T-helper 1 cell treated with Interleukin-12 subunit alpha and Interleukin-12 subunit beta and Interleukin-4 antibody, amounts not matched to agents 30 ng/mL and 1 ng/mL, for 36 hours (primary cell): Measurements from ENCODE around the gene FGF5. TPM values are rescaled to one million over a fixed set of nuclear protein-coding genes. Genes with fewer than 3 reads are reported as not detected.
"Not testable (repeated sequence)": the region's sequence is repeated elsewhere in the genome, so short reads cannot be mapped to it uniquely, and the experiment has no call there.

ENCODE experiments used
- intact Hi-C: fragments of 100-400 bp; cut with micrococcal nuclease; formaldehyde crosslinking; loops from one replicate; pipeline ENCODE4 v1.15.1; 2024
- total RNA-seq: library from RNA; stranded (reverse); gene quantifications from 2 replicates; pipeline ENCODE4 v1.2.3, GENCODE V29; 2022

Gene FGF5
- total RNA-seq, 1 donor from 2014 or later = not detected

DNA sequence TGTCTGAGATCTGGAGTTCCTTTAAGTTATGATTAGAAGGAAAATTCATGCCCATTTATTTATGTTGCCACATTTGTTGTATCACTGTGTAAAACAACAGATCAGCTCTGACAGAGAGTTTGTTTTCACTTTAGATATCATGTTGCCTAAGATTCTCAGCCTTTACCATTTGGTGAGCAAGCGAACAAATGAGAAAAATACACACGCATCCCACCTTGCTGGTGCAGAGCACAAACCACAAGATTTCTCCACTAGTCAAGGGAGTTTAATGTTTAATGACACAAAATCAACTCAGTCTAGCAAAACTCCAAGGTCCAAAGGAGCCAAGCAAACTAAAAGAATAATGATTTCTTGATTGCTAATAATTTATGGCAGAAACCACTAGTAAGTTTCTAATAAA lies 27.7 kb downstream of the FGF5 start:
- intact Hi-C loops = no loop called here

DNA sequence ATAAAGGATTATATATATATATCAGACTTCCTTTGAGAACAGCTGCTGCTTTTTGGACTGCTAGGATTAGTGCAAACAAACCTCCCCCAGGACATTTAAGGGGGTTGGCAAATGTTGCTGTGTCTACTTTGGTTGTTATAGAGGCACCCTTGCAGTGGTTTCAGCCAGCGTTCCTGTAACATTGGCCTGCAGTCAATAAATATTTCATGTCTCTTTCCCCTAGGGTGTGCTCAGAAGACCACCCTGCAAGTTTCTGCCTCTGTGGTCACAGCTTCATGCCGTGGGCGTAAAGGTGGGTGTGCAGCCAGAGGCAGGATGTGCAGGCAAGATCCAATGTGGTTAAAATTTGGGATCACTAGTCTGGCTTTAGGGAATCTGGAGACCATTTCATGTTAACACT lies 28.9 kb downstream of the FGF5 start:
- intact Hi-C loops = no loop called here

DNA sequence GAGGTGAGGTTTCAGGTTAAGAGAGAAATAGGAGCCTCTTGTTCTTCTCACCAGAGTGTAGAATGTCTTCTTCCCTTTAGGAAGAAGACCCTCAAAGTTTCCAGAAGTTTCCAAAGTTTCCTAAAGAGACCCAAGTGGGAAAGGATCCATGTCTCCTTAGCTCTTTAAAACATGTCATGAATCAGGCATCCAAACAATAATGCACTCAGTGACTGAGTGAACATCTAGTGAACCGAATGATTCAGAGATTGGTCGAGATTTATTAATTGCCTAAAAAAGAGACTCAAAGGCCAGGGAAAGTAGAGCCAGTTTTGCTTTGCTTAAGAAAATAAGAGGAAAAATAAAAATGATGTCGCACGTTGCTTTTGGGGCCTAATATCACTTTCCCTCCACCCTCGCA lies 29.4 kb downstream of the FGF5 start:
- intact Hi-C loops = no loop called here

DNA sequence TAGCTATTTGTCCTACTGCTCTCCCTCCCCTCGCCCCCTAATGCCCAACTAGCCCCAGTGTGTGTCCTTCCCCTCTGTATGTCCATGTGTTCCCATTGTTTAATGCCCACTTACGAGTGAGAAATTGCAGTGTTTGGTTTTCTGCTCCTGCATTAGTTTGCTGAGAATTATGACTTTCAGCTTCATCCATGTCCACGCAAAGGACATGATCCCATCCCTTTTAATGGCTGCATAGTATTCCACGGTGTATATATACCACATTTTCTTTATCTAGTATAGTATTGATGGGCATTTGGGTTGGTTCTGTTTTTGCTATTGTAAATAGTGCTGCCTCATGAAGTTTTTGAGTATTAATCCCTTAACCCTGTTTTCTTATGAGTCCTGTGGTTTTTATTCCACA lies 35.4 kb downstream of the FGF5 start:
- intact Hi-C loops = no loop called here

DNA sequence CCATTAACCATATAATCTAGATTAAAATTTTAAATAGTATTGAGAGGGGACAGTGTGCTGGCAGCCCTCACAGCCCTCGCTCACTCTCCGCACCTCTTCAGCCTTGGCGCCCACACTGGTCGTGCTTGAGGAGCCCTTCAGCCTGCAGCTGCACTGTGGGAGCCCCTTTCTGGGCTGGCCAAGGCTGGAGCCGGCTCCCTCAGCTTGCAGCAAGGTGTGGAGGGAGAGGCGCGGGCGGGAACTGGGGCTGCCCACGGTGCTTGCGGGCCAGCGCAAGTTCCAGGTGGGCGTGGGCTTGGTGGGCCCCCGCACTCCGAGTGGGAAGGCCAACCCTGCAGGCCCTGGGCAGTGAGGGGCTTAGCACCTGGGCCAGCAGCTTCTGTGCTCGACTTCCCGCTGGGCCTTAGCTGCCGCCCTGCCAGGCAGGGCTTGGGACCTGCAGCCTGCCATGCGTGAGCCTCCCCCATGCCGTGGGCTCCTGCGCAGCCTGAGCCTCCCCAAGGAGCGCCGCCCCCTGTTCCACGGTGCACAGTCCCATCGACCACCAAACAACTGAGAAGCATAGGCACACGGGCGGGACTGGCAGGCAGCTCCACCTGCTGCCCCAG lies 36.3 kb downstream of the FGF5 start:
- intact Hi-C loops = no loop called here

DNA sequence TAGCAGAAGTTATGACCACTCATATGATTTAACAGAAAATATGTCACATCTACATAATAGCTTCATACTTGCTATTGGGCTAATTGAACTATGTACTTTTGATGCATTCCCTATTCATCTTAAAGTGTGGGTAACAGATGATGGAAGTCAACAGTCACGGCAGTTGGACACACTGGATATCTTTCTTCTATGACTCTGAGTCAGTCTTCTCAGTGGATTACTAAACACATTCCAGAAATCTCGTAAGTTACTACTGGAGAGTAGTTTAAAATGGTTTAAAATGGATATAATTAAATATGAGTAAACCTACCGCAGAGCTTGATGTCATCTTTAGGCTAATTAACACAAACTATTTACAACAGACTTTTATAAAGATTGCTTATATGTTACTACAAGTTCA lies 39.0 kb downstream of the FGF5 start:
- intact Hi-C loops = no loop called here

DNA sequence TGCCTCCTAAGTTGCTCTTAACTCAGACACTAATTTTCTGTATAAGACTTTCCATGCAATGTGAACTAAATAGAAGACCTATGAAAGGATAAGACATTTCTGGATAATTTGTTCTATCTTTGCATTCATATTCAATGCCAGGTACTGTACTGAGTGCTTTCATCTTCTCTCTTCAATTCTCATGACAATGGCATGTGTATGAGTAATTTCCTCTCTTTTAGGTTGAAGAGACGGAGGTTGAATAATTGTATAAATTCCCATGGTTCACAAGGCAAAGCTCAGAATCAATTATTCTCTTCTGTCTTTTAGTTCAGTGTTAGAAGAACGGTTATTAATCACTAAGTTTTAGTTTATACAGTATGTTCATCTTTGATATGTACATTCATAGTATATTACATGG lies 39.8 kb downstream of the FGF5 start:
- intact Hi-C loops = no loop called here

DNA sequence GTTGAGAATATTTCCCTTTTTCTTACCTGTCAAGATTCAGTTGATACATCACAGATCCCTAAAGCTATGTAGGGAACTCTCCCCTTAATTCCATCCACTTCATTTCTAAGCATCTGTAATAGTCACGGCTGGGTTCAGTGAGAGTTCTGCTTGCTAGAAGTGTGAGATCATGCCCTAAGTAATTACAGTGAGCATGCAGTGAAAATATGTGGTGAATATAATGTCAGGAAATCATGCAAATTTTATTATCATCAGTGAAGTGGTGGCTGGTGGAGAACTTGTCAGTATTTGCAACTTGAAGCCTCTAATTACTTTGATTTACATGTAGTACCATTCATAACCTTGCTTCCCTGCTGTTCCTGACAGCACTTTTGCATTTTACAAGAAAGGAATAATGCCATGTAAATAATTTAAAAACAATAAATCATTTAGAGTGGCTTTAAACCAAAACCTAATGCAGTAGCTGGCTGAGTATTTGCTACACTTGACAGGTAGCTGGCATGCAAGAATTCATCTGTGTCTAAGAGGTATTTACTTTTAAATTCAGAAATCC lies 40.8 kb downstream of the FGF5 start:
- intact Hi-C loops = no loop called here

DNA sequence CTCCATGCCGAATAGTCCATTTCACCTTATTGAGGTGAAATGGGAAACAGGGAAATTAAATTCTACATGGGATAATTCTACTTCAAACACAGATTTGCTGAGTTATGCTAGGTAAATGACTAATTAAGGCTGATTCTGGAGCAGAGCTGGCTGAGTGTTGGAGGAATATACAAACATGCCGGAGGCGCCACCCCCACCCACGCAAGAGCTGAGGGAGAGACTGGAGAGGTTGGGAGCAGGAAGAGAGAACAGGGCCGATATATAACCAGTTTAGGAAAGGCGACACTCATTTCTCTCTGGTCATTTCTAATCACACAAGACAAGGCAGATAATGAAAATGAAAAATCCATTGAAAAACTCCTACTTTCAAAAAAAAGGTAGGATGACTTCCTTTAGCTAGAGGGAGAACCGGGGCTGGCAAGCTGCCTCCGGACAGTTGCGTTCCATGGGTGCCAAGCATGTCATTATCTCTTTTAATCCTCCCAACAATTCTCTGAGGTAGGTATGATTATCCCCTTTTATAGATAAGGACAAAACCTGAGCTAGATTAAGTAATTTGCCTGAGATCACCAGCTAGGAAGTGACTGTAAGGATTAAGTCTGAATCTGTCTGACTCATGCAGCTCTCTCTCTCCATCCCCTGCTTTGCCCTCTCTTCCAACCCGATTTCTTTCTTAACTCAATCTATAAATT lies 41.5 kb downstream of the FGF5 start:
- intact Hi-C loops = no loop called here

DNA sequence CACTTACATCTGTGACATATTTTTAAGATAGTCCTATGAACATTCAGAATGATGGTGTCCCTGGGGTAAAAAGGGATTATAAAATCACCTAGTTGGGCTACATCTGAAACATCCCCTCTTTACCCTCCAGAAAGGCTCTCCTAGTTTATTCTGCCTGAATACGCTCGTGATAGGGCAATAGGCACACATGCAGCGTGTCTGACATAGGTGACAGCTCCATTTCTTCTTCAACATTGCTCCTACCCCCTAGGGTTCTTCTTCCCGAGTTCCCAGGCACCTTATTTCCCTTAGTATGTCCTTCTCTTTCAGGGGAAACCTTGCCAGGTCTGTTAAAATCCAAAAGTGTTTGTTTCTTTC lies 42.0 kb downstream of the FGF5 start:
- intact Hi-C loops = no loop called here

DNA sequence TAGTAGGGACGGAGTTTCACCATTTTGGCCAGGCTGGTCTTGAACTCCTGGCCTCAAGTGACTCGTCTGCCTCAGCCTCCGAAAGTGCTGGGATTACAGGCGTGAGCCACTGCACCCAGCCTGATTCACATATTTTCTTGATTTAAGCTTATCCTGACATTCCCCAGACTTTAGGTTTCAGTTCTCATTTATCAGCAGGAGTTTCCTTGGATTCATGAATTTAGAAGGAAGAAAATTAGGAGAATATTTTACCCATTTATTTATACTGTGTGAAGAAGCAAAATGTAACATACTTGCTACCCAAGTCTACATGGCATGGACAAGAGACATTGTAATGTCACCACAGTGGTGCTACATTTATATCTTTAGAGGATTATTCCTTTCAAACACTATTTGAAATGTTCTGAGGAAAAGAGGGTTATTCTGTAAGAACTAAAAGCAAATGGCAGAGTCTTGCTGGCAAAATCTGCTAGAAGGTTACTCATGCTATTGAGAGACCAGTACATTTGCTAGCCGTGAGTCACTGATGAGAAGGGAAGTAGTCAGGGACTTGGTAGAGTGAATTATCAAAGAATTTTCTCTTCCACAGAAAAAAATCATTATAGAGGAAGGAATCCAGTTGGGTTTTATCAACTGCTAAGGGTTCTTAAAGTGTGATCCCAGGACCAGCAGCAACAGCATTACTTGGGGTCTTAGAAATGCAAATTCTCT lies 43.0 kb downstream of the FGF5 start:
- intact Hi-C loops = no loop called here

DNA sequence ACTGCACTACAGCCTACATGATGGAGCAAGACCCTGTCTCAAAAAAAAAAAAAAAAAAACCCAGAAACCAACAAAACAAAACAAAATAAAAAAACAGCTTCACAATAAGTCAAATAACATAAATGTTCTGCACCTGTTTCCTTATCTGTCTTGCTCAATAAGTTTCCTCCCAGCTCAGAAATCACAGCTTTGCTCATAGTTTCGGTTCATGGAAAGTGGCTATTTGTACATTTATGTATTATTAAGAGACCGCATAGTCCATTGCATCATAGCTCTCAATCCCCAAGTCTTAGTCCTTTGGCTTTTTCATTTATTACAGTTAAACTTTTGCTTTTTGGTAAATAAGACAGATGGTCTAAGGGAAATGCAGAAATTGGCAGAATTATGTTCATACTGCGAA lies 44.7 kb downstream of the FGF5 start:
- intact Hi-C loops = no loop called here

DNA sequence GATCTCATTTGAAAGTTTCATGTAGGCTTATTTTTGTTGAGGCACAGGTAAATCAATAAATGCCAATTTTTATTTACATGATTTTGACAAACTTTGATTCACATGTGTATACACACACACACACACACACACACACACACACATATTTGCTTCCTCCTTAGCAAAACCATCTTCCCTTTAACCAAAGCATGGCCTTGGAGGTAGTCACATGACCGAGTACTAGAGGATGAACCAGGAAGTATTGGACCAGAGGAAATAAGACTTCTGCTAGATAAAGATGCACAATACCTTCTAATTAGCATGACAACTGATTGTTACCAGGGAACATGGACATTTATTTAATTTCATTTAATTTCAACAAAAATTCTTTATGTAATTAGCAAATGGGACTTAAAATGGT lies 45.7 kb downstream of the FGF5 start:
- intact Hi-C loops = no loop called here

DNA sequence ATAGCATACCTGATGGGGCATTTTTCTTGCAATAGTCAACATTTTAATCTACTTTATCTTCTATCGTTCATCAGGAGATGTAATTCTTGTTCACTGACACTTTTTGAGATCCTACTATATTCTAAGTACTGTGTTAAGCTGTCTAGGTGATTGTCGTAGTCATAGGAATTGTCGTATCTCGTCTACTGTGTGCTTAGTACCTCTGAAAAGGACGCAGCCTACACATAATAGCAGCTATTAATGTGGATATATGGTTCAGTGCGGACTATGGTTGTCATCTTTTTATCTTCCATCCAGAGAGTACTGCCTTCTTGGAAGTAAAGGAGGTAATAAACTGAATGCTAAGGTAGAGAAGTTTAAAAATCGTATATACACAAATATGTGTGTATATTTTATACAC lies 47.2 kb downstream of the FGF5 start:
- intact Hi-C loops = no loop called here

DNA sequence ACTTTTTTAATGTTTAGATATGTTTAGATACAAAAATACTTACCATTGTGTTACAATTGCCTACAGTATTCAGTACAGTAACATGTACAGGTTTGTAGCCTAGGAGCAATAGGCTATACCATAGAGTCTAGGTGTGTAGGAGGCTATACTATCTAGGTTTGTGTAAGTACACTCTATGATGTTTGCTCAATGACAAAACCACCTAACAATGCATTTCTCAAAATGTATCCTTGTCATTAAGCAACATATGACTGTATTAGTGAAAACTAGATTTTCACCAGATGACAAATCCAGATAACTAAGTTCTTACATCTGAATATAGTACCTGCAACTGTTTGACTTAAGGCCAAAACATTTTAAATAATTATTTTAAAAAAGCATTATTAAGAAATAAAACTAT lies 49.4 kb downstream of the FGF5 start:
- intact Hi-C loops = not testable (repeated sequence)

DNA sequence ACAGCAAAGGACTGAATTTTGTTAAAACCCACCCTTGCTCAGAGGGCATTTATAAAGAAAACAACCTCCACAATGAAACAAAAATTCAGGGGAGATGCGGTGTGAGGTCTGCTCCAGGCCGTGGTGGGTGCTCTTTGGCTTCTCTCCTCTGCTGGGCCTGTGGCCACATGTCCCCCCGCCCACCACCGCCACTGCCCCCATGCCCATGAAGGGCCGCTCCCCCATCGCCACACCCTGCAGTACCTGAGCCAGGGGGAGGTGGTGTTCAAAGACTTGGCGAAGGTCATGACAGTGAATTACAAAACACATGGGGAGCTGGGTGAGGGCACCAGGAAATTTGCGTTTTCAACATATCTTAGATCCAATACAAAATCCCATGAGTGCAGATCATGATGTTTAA lies 54.9 kb downstream of the FGF5 start:
- intact Hi-C loops = no loop called here

DNA sequence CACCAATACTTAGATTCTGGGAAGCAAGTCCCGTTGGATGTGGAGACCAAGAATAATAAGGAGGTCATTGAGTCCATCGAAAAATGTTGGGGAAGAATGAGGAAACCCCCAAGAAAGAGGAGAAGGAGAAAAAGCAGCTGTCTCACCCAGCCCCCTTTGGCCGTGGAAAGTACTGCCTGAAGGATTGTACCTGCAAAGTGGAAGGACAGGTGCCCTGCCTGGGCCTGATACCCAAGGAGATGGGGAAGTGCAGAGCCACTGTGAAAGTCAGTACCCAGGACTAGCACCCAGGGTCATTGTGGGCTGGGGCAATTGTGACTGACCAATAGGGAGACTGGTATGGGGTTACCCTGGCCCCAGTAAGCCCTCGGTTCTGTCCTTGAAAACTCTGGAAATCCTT lies 55.3 kb downstream of the FGF5 start:
- intact Hi-C loops = no loop called here

DNA sequence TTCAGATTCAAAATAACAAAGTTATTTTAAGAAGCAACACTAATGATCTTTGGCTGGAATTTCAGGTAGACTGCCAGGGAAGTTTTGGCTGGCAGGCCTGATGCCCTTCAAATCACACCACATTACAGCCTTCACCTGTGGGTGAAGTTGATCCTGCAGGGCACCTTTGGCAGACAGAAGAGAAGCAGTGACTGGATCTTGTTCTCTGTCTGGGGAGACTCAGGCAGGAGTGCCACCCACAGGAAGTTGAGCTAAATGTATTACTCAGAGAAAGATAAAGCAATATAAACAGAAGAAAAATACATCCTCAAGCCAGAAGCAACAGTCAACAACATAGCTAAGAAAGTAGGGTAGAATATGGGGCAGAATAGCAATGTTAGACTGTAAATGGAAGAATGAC lies 56.3 kb downstream of the FGF5 start:
- intact Hi-C loops = no loop called here

DNA sequence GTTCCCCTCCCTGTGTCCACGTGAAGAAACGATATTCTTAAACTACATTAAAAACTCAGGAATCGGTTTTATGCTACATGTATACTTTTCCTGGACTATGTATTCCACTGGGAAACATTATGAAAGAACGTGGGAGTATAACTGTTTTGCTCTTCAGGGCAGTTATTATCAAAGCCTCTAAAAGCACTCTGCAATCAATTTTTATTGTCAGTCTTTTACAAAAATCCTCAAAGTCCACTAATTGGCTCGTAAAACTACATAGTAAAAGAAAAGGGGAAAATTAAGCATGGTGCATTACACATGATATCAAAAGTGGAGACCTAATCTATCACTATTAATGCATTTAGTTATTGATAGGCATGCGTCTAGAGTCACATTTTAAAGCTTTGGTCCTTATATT lies 57.7 kb downstream of the FGF5 start:
- intact Hi-C loops = no loop called here

DNA sequence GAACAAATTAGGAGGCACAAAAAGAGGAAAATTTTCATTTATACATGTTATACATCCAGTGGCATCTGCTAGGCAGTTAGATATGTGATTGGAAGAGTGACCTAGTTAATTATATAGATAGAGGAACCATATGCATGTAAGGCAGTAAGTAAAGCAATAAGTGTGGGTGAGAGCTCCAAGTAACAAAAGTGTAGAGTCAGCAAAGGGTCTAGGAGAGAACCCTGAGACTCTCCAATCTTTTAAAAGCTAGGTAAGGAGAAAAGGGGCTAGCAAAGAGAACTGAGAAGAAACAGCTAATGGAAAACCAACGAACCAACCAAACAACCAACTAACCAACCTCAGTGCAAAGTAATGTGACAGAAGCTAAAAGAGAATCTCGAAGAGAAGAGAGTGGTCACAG lies 65.2 kb downstream of the FGF5 start:
- intact Hi-C loops = loop anchor here (10.0 kb wide), 1 partner anchor 1377 kb away; no protein-coding TSS in a partner anchor

DNA sequence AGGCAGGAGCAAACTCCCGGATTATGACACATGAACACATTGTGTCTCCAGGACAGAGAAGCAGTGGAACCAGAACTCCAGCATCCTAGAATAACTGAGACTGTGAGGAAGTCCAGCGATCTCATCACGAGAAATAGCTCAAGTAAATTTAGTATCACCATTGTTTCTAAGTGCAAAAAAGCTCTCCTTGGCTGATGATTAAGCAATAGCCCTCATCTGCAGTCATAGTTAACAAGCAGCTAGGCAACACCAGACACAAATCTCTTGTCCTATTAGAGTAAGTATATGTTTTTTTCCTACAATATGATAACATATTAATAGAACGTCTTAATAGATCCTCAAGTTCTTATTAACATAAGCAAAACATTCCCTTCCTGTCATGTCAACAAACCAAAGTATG lies 66.7 kb downstream of the FGF5 start:
- intact Hi-C loops = loop anchor here (10.0 kb wide), 1 partner anchor 1378 kb away; no protein-coding TSS in a partner anchor

DNA sequence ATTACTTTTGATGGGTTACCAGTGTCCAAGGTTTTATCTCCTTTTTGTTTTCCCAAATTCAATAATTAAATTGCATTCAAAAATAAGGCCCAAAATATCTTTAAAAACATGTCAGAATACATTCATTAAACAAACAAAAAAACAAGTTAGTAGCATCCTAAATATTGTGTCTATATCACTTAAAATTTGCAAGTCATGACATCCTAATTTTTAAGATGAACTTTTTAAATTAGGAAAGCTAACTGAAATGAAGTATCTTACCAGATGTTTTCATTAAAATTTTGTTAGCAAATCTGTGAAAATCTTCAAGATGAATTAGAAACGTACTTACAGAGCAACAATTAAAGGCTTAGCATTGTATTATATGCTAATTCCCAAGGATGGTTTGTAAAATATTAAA lies 68.1 kb downstream of the FGF5 start:
- intact Hi-C loops = loop anchor here (10.0 kb wide), 1 partner anchor 1380 kb away; no protein-coding TSS in a partner anchor

DNA sequence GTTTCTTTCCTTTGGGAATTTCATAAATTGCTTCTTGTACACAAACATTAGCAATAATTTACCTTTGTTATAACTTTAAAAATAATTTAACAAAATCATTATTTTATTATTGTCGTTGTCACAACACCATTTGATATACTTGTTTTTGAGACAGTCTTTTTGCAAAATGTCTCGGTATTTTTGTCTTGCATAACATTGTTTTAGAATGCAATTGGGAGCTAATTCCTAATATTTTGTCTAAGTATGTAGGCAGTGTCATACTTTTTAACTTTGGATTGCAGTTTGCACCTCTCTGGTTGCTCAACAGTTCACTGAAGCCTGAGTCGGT lies 68.7 kb downstream of the FGF5 start:
- intact Hi-C loops = loop anchor here (10.0 kb wide), 1 partner anchor 1380 kb away; no protein-coding TSS in a partner anchor
